Heart left ventricle (tissue), 13 donors: ENCODE results near the gene ANXA6.

ENCODE experiments used
- POLR2A ChIP-seq, 2 donors: fragments of 450-650 bp; IDR thresholded peaks; one replicate each; pipeline ENCODE4 v1.6.1; 2017; ENCODE audit warnings: antibody characterized with exemption in 2 of 2, mild to moderate bottlenecking in 2 of 2, moderate library complexity in 2 of 2
- TF ChIP-seq, protein P1 (sequence below), 12 donors: fragments of 200-600 bp; sonication (generic) in 4 of 12; IDR thresholded peaks; one replicate each; pipeline versions ENCODE4 v1.5.0 to v1.8.0; 2018 to 2022; ENCODE audit warnings: antibody characterized with exemption in 12 of 12, mild to moderate bottlenecking in 5 of 12
- donor health status: ischemic (EF 13 %, LVEDD 7.1; RV severe dilation, severe dysfunction).
- donor health status: DM: no; HTN: yes; CAD: no.
- donor health status: DM: no; HTN: no; CAD: no.
- donor health status: ischemic (EF 25% LVEDD 6.9; RV normal size, moderate dysfunction).
- donor health status: ischemic (EF 25% LVEDD 5.7; RV mildly dilated, moderate dysfunction).
- donor health status: ischemic (EF 35%, LVEDD 5.7; RV mildly dilated, moderate dysfunction).
- donor health status: nonischemic (EF 11% LVEDD 7.7; RV severe dilation, severe dysfunction).
- donor health status: DM: yes; HTN: yes; CAD: no.
- donor health status: PGD.
- donor health status: ischemic (EF 29% LVEDD 5.4; RV normal size, mild dysfunction).
- donor health status: nonischemic (EF 23%, LVEDD 6.1; RV moderate dilation, normal function).

DNA sequence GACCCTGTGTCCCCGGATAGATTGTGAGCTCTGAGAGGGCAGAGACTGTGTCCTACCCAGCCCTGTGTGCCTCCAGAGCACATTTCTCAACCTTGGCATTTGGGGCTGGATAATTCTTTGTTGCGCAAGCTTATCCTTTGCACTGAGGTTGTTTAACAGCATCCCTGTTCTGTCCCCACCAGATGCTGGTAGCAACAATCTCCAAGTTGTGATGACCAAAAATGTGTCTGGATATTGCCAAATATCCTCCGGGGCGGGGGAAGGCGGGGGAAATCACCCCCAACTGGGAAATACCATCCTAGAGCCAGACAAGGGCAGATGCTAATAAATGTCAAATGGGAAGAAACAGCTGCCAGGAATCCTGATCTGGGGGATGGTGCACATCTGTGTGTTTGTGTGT, 52.8 kb downstream of the ANXA6 start:
- TF ChIP-seq, protein P1, sequence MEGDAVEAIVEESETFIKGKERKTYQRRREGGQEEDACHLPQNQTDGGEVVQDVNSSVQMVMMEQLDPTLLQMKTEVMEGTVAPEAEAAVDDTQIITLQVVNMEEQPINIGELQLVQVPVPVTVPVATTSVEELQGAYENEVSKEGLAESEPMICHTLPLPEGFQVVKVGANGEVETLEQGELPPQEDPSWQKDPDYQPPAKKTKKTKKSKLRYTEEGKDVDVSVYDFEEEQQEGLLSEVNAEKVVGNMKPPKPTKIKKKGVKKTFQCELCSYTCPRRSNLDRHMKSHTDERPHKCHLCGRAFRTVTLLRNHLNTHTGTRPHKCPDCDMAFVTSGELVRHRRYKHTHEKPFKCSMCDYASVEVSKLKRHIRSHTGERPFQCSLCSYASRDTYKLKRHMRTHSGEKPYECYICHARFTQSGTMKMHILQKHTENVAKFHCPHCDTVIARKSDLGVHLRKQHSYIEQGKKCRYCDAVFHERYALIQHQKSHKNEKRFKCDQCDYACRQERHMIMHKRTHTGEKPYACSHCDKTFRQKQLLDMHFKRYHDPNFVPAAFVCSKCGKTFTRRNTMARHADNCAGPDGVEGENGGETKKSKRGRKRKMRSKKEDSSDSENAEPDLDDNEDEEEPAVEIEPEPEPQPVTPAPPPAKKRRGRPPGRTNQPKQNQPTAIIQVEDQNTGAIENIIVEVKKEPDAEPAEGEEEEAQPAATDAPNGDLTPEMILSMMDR (IDR thresholded peaks at IDR 0.05): no peak
- no peak for TF ChIP-seq POLR2A (IDR thresholded peaks at IDR 0.05)
